Stimulated activated CD4-positive, alpha-beta T cell treated with anti-CD3 and anti-CD28 coated beads, Interleukin-1b, Interleukin-23, amount 100 ng/mL, for 1 hour (primary cell): ENCODE measurements around the gene TMEM128.
"Not testable (repeated sequence)": the region's sequence is repeated elsewhere in the genome, so short reads cannot be mapped to it uniquely, and the experiment has no call there.

Experiments used
- DNase-seq, 2 donors: peaks; one replicate each; pipeline ENCODE4 v3.0.0-alpha.2; 2020; ENCODE audit warnings: low read depth in 2 of 2

Gene TMEM128

GRCh38 chr4:4254666-4255065, 6.6 kb upstream of the TMEM128 start:
- DNase-seq, result no peak

GRCh38 chr4:4254199-4254598, 6.2 kb upstream of the TMEM128 start:
- no peak for DNase-seq

GRCh38 chr4:4249866-4250265, 1.8 kb upstream of the TMEM128 start:
- no peak for DNase-seq

- not testable (repeated sequence) for DNase-seq
Measured at GRCh38 chr4:4249342-4249741, 1.3 kb upstream of the TMEM128 start.

GRCh38 chr4:4248885-4249203, 821 bp upstream of the TMEM128 start:
- DNase-seq, result no peak

GRCh38 chr4:4247696-4248028, 361 bp downstream of the TMEM128 start:
- no peak for DNase-seq

- no peak for DNase-seq
Measured at GRCh38 chr4:4245172-4245571, 2.9 kb downstream of the TMEM128 start.

- not testable (repeated sequence) for DNase-seq
Measured at GRCh38 chr4:4239551-4239950, 8.5 kb downstream of the TMEM128 start.

GRCh38 chr4:4233610-4234009, 14.4 kb downstream of the TMEM128 start:
- no peak for DNase-seq

GRCh38 chr4:4228356-4228668, 19.7 kb downstream of the TMEM128 start:
- no peak for DNase-seq

- DNase-seq, result no peak
Measured at GRCh38 chr4:4227510-4228355, 20.3 kb downstream of the TMEM128 start.

GRCh38 chr4:4226606-4227438, 21.2 kb downstream of the TMEM128 start, which contains the start of gene OTOP1:
Gene OTOP1, minus strand, starts transcription at chr4:4226929. Its CDS starts 65 bp downstream, at chr4:4226864.
- DNase-seq, result no peak

- no peak for DNase-seq
Measured at GRCh38 chr4:4225915-4226605, 22.0 kb downstream of the TMEM128 start.

GRCh38 chr4:4217113-4217512, 30.9 kb downstream of the TMEM128 start:
- no peak for DNase-seq

- no peak for DNase-seq
Measured at GRCh38 chr4:4216648-4217047, 31.4 kb downstream of the TMEM128 start.

- DNase-seq, result not testable (repeated sequence)
Measured at GRCh38 chr4:4213674-4214073, 34.3 kb downstream of the TMEM128 start.

- DNase-seq, result no peak
Measured at GRCh38 chr4:4206204-4206603, 41.8 kb downstream of the TMEM128 start.

- DNase-seq, result no peak
Measured at GRCh38 chr4:4204401-4204745, 43.6 kb downstream of the TMEM128 start.

GRCh38 chr4:4203688-4204400, 44.2 kb downstream of the TMEM128 start:
- no peak for DNase-seq

GRCh38 chr4:4202510-4202909, 45.5 kb downstream of the TMEM128 start:
- DNase-seq, result no peak

- DNase-seq, result no peak
Measured at GRCh38 chr4:4200624-4201023, 47.4 kb downstream of the TMEM128 start.

GRCh38 chr4:4195354-4195753, 52.7 kb downstream of the TMEM128 start:
- DNase-seq, result no peak
